HG02588 (cell line): ENCODE measurements around the gene MYNN.

Source experiments
- ATAC-seq: cut with Tn5 transposase; IDR thresholded peaks from one replicate; pipeline ENCODE4 v1.9.1; 2021; ENCODE audit warnings: mild to moderate bottlenecking, moderate library complexity; ENCODE audit not compliant: unreplicated experiment

Gene MYNN

DNA sequence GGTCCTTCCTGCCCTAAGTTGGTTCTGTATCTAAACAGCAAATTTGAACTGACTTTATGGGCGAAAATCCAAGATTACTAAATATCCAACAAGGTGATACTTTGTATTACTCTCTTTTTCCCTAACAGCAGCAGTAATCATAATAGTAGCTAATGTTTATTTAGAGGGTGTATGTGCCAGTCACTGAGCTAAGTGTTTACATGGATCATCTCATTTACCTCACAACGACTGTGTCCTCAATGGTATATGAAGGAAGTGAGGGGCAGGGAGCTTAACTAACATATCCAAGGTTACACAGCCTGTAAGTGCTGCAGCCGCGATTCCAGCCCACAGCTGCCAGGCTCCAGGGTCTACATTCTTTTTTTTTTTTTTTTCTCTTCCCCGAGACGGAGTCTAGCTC, 49.8 kb downstream of the MYNN start:
- no peak for ATAC-seq

DNA sequence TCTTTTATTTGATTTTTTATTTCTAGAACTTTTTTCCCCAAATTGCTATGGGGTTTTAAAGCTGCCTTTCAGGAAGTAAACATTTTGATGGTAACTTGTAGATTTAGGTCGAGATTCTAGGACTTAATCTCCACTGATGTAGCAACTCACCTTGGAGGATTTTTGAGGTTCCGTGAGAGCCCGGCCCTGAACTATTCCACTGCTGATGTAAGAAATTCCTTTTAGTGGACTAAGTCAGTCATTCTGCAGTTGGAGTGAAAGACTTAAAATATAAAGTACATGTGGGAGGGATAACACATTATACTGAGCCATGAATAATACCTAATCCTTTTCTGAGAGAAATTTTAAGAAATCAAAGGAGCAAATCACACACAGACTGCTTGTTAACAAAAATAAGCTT, 52.1 kb downstream of the MYNN start:
- ATAC-seq, result no peak

DNA sequence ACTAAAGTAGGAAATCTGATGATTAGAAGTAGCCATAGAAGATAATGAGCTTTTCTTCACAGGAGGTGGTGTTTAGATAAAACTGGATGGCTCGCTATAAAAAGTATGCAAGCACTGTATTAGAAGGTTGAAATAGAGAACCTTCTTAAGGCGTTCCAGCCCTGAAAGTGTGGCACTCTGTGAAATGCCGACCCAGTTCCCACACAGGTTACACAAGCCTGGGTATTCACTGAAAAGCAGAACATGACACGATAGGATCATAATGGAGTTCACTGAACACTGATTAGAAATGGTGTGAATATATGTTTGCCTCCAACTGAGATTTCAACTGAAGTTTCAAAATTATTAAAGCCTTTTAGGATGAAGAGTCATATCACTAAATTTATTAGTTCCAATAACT, 54.5 kb downstream of the MYNN start:
- ATAC-seq, result no peak

DNA sequence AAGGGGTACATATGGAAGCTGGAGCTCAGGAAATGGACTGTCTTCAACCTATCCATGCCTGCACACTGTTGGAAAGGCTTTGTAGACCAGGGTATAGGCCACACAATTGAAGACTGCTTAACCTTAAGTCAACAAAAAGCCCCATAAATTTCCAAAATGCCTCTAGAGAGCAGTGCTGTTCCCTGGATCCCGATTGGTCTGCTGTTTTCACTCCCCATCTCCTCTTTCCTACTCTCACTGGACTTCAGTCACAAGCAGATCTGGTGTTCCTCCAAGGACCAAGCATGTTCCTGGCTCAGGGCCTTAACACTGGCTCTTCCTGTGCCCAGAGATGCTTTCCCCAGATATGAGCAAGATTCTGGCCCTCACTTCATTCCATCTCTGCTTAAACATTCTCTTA, 62.3 kb downstream of the MYNN start:
- ATAC-seq, result no peak

DNA sequence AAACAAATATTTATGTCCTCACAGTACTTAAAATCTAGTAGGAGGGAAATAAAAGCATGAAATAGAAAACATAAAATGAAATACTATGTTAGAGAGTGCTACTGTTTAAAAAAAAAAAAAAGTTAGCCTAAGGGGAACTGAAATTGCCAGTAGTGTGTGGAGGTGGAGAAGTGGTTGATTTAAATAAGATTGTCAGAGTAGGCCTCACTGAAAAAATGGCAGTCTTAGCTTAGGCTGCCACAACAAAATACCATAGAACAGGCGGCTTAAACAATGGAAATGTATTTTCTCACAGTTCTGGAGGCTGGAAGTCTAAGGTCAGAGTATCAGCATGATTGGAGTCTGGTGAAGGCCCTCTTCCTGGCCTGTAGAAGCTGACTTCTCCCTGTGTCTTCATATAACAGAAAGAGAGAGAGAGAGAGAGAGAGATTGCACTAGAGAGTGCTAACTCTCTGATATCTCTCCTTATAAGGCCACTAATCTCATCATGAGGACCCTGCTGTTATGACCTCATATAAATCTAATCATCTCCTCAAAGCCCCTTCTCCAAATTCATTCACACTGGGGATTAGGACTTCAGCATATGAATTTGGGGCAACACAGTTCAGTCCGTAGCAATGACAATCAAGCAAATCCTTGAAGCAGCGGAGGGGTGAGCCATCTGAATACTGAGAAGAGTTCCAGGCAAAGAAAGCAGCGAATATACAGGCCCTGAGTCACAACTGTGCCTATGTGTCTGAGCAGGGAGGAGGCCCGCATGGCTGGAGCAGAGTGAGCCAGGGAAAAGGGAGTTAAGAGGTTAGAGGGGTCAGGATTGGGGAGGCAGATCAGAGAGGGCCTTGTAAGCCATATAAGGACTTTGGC, 63.1 kb downstream of the MYNN start:
- peak; percentile 88 for ATAC-seq

DNA sequence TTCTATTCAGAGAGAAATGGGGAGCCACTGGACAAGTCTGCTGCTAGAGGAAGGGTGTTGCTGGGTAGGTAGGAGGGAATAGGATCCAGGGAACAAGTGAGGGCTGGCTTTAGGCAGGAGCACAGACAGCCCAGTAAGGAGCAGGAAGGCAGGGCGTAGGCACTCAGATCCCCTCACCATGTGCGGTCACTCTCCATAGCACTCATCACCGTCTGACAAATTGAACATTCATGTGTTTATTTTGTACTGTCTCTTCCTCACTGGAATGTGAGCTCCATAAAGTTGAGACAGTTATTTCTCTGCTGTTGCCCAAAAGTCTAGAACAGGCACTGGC, 63.7 kb downstream of the MYNN start:
- no peak for ATAC-seq

DNA sequence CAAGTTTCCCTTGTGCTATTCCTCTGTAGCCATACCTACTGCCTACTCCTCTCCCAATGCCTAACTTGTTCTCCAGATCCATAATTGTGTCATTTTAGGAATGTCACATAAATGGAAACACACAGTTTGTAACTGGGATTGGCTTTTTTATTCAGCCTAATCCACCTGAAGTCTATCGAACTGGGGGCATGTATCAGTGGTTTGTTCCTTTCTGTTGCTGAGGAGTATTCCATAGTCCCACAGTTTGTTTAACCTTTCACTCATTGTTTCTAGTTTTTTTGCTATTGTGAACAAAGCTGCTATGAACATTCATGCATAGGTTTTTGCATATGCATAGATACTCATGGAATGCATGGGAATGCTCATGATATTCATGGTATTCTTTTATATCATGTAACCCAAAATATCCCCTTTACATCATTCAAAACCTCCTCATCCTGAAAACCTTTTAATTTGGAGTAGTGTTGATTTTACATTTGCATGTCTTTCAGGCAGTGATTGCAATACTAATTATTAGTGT, 65.4 kb downstream of the MYNN start:
- ATAC-seq, result no peak
